ENCODE measurements around the gene PLTP.

The PLTP gene

GRCh38 chr20:45940469-45940868 is 28.5 kb upstream of the PLTP start:
- TF ChIP-seq CTCF (conservative IDR thresholded peaks at IDR 0.05) = no peak

GRCh38 chr20:45940053-45940452 is 28.1 kb upstream of the PLTP start:
- no peak overlapping the region for H3K27ac ChIP-seq
- no peak for TF ChIP-seq CTCF (conservative IDR thresholded peaks at IDR 0.05)

More at GRCh38 chr20:45940469-45940868, 28.5 kb upstream of the PLTP start:
- no peak overlapping the region for H3K27ac ChIP-seq

- no peak overlapping the region for H3K27ac ChIP-seq
- no peak for TF ChIP-seq CTCF (conservative IDR thresholded peaks at IDR 0.05)
Observed at GRCh38 chr20:45938727-45939438, 26.9 kb upstream of the PLTP start.

GRCh38 chr20:45937765-45938164 is 25.8 kb upstream of the PLTP start:
- no peak for TF ChIP-seq CTCF (conservative IDR thresholded peaks at IDR 0.05)

GRCh38 chr20:45935416-45936046 is 23.6 kb upstream of the PLTP start:
- peak overlapping the region; percentile 100 for H3K27ac ChIP-seq

More at GRCh38 chr20:45937765-45938164, 25.8 kb upstream of the PLTP start:
- no peak overlapping the region for H3K27ac ChIP-seq

GRCh38 chr20:45934586-45935415 is 22.8 kb upstream of the PLTP start, which contains the start of gene PCIF1:
Gene PCIF1 (plus strand): TSS chr20:45934683. CDS start chr20:45939000, 4,317 bp downstream.
- peak within 1 kb of the TSS; percentile 100 for H3K27ac ChIP-seq
- no peak for TF ChIP-seq CTCF (conservative IDR thresholded peaks at IDR 0.05)

More at GRCh38 chr20:45935416-45936046, 23.6 kb upstream of the PLTP start:
- no peak for TF ChIP-seq CTCF (conservative IDR thresholded peaks at IDR 0.05)

- H3K27ac ChIP-seq = peak overlapping the region; percentile 100
- no peak for TF ChIP-seq CTCF (conservative IDR thresholded peaks at IDR 0.05)
Observed at GRCh38 chr20:45934046-45934585, 22.2 kb upstream of the PLTP start.

All from VCaP (cell line).